Measurements from ENCODE around the gene PAGE2.
"Not testable (repeated sequence)": the region's sequence is repeated elsewhere in the genome, so short reads cannot be mapped to it uniquely, and the experiment has no call there.

PAGE2 gene

GRCh38 chrX:55127692-55128091 is 38.9 kb downstream of the PAGE2 start:
- DNase-seq: no peak

GRCh38 chrX:55129361-55129760 is 40.5 kb downstream of the PAGE2 start:
- DNase-seq: no peak

GRCh38 chrX:55130481-55130880 is 41.7 kb downstream of the PAGE2 start:
- no peak for DNase-seq

GRCh38 chrX:55132416-55132815 is 43.6 kb downstream of the PAGE2 start:
- DNase-seq: no peak

- DNase-seq: no peak
Measured at GRCh38 chrX:55135171-55135570, 46.4 kb downstream of the PAGE2 start.

GRCh38 chrX:55140800-55141199 is 52.0 kb downstream of the PAGE2 start:
- not testable (repeated sequence) for DNase-seq

Measured in NCI-H187 treated with DMSO at 0.1 percent for 48 hours (cell line).